ENCODE results near the gene PPP1R12C. TPM values are rescaled to one million over a fixed set of nuclear protein-coding genes. Genes with fewer than 3 reads are reported as not detected.

Gene PPP1R12C
- total and polyA plus RNA-seq, 10 of the 15 experiments (the other 5 are each of a cell fraction or from before 2014, with no cell fraction given), result 1.4 to 84.7 (median 20.5) TPM

DNA sequence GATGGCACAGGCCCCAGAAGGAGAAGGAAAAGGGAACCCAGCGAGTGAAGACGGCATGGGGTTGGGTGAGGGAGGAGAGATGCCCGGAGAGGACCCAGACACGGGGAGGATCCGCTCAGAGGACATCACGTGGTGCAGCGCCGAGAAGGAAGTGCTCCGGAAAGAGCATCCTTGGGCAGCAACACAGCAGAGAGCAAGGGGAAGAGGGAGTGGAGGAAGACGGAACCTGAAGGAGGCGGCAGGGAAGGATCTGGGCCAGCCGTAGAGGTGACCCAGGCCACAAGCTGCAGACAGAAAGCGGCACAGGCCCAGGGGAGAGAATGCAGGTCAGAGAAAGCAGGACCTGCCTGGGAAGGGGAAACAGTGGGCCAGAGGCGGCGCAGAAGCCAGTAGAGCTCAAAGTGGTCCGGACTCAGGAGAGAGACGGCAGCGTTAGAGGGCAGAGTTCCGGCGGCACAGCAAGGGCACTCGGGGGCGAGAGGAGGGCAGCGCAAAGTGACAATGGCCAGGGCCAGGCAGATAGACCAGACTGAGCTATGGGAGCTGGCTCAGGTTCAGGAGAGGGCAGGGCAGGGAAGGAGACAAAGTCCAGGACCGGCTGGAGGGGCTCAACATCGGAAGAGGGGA, 1.1 kb downstream of the PPP1R12C start (continued):
- TF ChIP-seq MYC (IDR thresholded peaks at IDR 0.05; ENCODE audit: insufficient read depth, insufficient read length, insufficient replicate concordance, low read length, severe bottlenecking) (no peak), KAT2A (conservative IDR thresholded peaks at IDR 0.05; ENCODE audit: control insufficient read depth, low read depth, low read length) (no peak), FOXM1 (IDR thresholded peaks at IDR 0.05; ENCODE audit: low read depth, low read length) (no peak), MEF2B (IDR thresholded peaks at IDR 0.05; ENCODE audit: partially characterized antibody, poor library complexity, severe bottlenecking) (no peak), SIX5 (IDR thresholded peaks at IDR 0.05; ENCODE audit: low read depth, low read length, severe bottlenecking) (no peak), ZZZ3 (IDR thresholded peaks at IDR 0.05; ENCODE audit: control insufficient read depth, insufficient read length, low read depth) (no peak), TCF12 (IDR thresholded peaks at IDR 0.05; ENCODE audit: low read depth, low read length) (no peak), IKZF2 (IDR thresholded peaks at IDR 0.05) (no peak), PAX8 (IDR thresholded peaks at IDR 0.05) (no peak), JUND (IDR thresholded peaks at IDR 0.05; ENCODE audit: low read depth, low read length) (no peak), MXI1 (IDR thresholded peaks at IDR 0.05; ENCODE audit: low read depth, low read length) (no peak; the same call in 1 of the 2 replicates), CBX5 (IDR thresholded peaks at IDR 0.05; ENCODE audit: low read depth) (no peak), SMAD5 (IDR thresholded peaks at IDR 0.05; ENCODE audit: low read depth) (no peak), SIN3A (IDR thresholded peaks at IDR 0.05; ENCODE audit: low read depth, low read length) (no peak), PML (IDR thresholded peaks at IDR 0.05; ENCODE audit: low read length) (no peak), SRF (IDR thresholded peaks at IDR 0.05; ENCODE audit: low read depth in 2 of 2, low read length in 2 of 2) (peak; percentile 75 to 82; a peak in 2 of 4 replicates), WRNIP1 (IDR thresholded peaks at IDR 0.05; ENCODE audit: borderline replicate concordance, low read depth, low read length) (no peak), POLR2A (IDR thresholded peaks at IDR 0.05; ENCODE audit: low read depth, low read length) (peak; percentile 36; the same call in 1 of the 2 replicates), RBBP5 (conservative IDR thresholded peaks at IDR 0.05) (no peak), NR2C1 (IDR thresholded peaks at IDR 0.05) (no peak), KLF5 (IDR thresholded peaks at IDR 0.05; ENCODE audit: partially characterized antibody) (no peak)
- TF ChIP-seq, protein P1, sequence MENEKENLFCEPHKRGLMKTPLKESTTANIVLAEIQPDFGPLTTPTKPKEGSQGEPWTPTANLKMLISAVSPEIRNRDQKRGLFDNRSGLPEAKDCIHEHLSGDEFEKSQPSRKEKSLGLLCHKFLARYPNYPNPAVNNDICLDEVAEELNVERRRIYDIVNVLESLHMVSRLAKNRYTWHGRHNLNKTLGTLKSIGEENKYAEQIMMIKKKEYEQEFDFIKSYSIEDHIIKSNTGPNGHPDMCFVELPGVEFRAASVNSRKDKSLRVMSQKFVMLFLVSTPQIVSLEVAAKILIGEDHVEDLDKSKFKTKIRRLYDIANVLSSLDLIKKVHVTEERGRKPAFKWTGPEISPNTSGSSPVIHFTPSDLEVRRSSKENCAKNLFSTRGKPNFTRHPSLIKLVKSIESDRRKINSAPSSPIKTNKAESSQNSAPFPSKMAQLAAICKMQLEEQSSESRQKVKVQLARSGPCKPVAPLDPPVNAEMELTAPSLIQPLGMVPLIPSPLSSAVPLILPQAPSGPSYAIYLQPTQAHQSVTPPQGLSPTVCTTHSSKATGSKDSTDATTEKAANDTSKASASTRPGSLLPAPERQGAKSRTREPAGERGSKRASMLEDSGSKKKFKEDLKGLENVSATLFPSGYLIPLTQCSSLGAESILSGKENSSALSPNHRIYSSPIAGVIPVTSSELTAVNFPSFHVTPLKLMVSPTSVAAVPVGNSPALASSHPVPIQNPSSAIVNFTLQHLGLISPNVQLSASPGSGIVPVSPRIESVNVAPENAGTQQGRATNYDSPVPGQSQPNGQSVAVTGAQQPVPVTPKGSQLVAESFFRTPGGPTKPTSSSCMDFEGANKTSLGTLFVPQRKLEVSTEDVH (IDR thresholded peaks at IDR 0.05; ENCODE audit: low read depth, partially characterized antibody), result no peak
- TF ChIP-seq, protein P2, sequence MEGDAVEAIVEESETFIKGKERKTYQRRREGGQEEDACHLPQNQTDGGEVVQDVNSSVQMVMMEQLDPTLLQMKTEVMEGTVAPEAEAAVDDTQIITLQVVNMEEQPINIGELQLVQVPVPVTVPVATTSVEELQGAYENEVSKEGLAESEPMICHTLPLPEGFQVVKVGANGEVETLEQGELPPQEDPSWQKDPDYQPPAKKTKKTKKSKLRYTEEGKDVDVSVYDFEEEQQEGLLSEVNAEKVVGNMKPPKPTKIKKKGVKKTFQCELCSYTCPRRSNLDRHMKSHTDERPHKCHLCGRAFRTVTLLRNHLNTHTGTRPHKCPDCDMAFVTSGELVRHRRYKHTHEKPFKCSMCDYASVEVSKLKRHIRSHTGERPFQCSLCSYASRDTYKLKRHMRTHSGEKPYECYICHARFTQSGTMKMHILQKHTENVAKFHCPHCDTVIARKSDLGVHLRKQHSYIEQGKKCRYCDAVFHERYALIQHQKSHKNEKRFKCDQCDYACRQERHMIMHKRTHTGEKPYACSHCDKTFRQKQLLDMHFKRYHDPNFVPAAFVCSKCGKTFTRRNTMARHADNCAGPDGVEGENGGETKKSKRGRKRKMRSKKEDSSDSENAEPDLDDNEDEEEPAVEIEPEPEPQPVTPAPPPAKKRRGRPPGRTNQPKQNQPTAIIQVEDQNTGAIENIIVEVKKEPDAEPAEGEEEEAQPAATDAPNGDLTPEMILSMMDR (IDR thresholded peaks at IDR 0.05 in 2 of 3, conservative IDR thresholded peaks at IDR 0.05 in 1 of 3; ENCODE audit: control insufficient read depth in 2 of 3, extremely low read depth in 1 of 3, insufficient read depth in 1 of 3, low read depth in 3 of 3, low read length in 3 of 3), result no peak
- TF ChIP-seq, protein P3, sequence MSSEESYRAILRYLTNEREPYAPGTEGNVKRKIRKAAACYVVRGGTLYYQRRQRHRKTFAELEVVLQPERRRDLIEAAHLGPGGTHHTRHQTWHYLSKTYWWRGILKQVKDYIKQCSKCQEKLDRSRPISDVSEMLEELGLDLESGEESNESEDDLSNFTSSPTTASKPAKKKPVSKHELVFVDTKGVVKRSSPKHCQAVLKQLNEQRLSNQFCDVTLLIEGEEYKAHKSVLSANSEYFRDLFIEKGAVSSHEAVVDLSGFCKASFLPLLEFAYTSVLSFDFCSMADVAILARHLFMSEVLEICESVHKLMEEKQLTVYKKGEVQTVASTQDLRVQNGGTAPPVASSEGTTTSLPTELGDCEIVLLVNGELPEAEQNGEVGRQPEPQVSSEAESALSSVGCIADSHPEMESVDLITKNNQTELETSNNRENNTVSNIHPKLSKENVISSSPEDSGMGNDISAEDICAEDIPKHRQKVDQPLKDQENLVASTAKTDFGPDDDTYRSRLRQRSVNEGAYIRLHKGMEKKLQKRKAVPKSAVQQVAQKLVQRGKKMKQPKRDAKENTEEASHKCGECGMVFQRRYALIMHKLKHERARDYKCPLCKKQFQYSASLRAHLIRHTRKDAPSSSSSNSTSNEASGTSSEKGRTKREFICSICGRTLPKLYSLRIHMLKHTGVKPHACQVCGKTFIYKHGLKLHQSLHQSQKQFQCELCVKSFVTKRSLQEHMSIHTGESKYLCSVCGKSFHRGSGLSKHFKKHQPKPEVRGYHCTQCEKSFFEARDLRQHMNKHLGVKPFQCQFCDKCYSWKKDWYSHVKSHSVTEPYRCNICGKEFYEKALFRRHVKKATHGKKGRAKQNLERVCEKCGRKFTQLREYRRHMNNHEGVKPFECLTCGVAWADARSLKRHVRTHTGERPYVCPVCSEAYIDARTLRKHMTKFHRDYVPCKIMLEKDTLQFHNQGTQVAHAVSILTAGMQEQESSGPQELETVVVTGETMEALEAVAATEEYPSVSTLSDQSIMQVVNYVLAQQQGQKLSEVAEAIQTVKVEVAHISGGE (CRISPR knock-in tag; IDR thresholded peaks at IDR 0.05), result no peak
